ENCODE measurements around the gene TPD52L3.

TPD52L3 gene

GRCh38 chr9:6368831-6369230 is 40.7 kb downstream of the TPD52L3 start:
- no peak overlapping the region for H3K27ac Mint-ChIP-seq
- peaks cover 4% of the 10 kb centered on the region for H3K9me3 Mint-ChIP-seq (ENCODE audit: low read depth)
- no peak overlapping the region for H3K4me3 Mint-ChIP-seq
- no peaks in the 10 kb centered on the region for H3K4me1 Mint-ChIP-seq (ENCODE audit: low read depth)
- no peaks in the 10 kb centered on the region for H3K27me3 Mint-ChIP-seq
- peaks cover 4% of the 10 kb centered on the region for H3K36me3 Mint-ChIP-seq
